Measurements from ENCODE around the gene LENEP. TPM values are rescaled to one million over a fixed set of nuclear protein-coding genes. Genes with fewer than 3 reads are reported as not detected.

Gene LENEP
- total and polyA plus RNA-seq, 12 donors, result 0.44 TPM; not detected in 11

DNA sequence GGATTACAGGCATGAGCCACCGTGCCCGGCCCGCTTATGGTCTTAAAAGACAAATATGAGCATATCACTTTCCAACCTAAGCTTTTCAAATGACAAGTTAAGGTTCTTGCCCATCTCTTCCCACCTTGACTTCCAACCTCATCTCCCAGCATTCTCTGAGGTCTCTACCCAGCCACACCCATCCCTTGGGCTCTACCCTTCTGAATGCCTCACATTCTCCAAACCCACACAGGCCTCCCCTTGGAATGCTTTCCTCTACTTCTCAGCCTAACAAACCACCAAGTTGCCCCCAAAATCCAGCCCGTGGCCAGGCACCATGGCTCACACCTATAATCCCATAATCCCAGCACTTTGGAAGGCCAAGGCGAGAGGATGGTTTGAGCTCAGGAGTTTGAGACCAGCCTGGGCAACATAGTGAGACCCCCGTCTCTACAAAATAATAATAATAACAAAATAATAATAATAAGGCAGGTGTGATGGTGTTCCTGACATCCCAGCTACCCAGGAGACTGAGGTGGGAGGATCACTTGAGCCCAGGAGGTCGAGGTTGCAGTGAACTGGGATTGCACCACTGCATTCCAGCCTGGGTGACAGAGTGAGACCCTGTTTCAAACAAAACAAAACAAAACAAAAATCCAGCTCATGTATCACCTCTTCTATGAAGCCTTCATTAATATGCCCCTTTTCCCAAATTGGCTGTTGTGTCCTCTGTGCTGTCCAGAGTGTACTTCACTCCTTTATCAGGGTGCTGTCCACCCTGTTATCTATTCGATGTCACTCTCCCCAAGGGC, 28.9 kb downstream of the LENEP start:
- Histone ChIP-seq H3K4me3 (no peak overlapping the region), H3K4me1 (replicated peaks in 1 of 2) (peaks cover 8 to 14% of the 10 kb centered on the region in 2 donors), H3K27me3 (no peaks in the 10 kb centered on the region), H3K27ac (no peak overlapping the region), H3K36me3 (replicated peaks in 1 of 2) (no peaks in the 10 kb centered on the region), H3K9me3 (replicated peaks in 1 of 3) (no peaks in the 10 kb centered on the region)
- 77 to 79% (median 78%) methylated on average over 8 of the region's 8 CpGs for WGBS, 4 donors
- intact Hi-C loops (cut with DNase I), result no loop called here
- TF ChIP-seq POLR2A (IDR thresholded peaks at IDR 0.05), result no peak
- TF ChIP-seq, protein P1, sequence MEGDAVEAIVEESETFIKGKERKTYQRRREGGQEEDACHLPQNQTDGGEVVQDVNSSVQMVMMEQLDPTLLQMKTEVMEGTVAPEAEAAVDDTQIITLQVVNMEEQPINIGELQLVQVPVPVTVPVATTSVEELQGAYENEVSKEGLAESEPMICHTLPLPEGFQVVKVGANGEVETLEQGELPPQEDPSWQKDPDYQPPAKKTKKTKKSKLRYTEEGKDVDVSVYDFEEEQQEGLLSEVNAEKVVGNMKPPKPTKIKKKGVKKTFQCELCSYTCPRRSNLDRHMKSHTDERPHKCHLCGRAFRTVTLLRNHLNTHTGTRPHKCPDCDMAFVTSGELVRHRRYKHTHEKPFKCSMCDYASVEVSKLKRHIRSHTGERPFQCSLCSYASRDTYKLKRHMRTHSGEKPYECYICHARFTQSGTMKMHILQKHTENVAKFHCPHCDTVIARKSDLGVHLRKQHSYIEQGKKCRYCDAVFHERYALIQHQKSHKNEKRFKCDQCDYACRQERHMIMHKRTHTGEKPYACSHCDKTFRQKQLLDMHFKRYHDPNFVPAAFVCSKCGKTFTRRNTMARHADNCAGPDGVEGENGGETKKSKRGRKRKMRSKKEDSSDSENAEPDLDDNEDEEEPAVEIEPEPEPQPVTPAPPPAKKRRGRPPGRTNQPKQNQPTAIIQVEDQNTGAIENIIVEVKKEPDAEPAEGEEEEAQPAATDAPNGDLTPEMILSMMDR (IDR thresholded peaks at IDR 0.05), result no peak
- DNase-seq, result no peak

DNA sequence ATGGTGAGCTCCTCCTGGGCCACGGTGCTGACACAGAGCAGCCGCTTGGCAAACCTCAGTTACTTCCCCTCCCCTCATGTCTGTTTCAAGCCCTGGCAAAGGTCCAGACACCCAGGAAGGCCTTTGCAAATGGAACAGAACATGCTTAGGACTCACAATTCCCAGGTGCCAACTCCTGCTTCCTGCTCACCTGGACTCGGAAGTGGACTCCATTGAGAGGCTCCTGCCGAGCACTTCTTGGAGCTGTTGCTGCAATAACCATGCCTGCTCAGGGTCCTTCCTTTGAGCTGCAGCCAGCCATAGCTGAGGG, 29.5 kb downstream of the LENEP start:
- no peaks in the 10 kb centered on the region for H3K36me3 ChIP-seq (replicated peaks in 1 of 2)
- intact Hi-C loops (cut with DNase I), result no loop called here
- no peak overlapping the region for H3K4me3 ChIP-seq
- no peak for TF ChIP-seq POLR2A (IDR thresholded peaks at IDR 0.05)
- TF ChIP-seq, protein P1 (IDR thresholded peaks at IDR 0.05), result no peak
- WGBS, 4 donors, result 29 to 41% (median 33%) methylated on average over 3 to 4 of the region's 4 CpGs
- peaks cover 5 to 9% of the 10 kb centered on the region in 2 donors for H3K4me1 ChIP-seq (replicated peaks in 1 of 2)
- DNase-seq, result peak; percentile 60 to 88 (median 85)
- H3K27me3 ChIP-seq, result no peaks in the 10 kb centered on the region
- H3K27ac ChIP-seq, result no peak overlapping the region
- H3K9me3 ChIP-seq (replicated peaks in 1 of 3), result no peaks in the 10 kb centered on the region

DNA sequence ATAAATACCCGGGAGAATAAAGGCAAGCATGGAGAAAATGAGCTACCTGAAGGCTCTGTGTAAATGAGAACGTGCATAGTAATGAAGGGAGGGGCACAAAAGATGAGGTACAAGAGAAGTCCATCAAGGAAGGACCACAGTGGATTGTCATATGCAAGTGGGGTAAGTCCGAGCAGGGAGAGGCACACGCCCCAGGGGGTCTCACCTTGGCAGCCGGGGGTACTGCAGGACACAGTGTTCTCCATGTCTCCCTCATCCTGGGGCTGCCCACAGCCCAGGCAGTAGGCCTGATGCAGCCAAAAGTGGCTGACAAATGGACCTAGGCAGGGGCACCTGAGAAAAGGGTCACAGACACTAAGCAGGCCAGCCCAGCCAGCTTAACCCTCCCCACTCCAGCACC, 30.2 kb downstream of the LENEP start:
- TF ChIP-seq, protein P1 (IDR thresholded peaks at IDR 0.05), result no peak
- TF ChIP-seq POLR2A (IDR thresholded peaks at IDR 0.05), result no peak
- Histone ChIP-seq H3K4me3 (no peak overlapping the region), H3K27ac (no peak overlapping the region), H3K4me1 (replicated peaks in 1 of 2) (peaks cover 0 to 5% of the 10 kb centered on the region in 2 donors), H3K36me3 (replicated peaks in 1 of 2) (no peaks in the 10 kb centered on the region), H3K27me3 (no peaks in the 10 kb centered on the region), H3K9me3 (replicated peaks in 1 of 3) (no peaks in the 10 kb centered on the region)
- 80 to 92% (median 81%) methylated on average over 4 to 5 of the region's 5 CpGs for WGBS, 4 donors
- intact Hi-C loops (cut with DNase I), result no loop called here
- no peak for DNase-seq

DNA sequence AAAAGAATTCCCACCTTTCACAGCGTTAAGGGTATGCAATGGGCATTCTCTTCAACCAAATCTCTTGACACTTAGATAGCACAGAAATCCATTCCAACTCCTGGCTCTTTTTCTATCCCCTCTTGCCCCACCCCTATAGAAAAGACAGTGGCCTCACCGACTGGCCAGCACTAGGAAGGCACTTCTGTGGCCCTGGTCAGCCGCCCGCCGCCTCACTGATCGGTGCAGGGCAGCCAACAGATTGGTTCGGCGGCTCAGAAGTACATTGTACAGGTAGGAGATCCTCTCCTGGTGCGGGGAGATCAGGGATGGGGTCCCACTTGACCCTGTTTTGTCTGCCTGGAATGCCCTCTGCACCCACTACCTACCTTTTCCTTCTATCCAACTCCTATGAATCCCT, 30.9 kb downstream of the LENEP start:
- Histone ChIP-seq H3K9me3 (replicated peaks in 1 of 3) (no peaks in the 10 kb centered on the region), H3K27me3 (no peaks in the 10 kb centered on the region), H3K27ac (no peak overlapping the region), H3K4me1 (replicated peaks in 1 of 2) (no peaks in the 10 kb centered on the region), H3K36me3 (replicated peaks in 1 of 2) (no peaks in the 10 kb centered on the region), H3K4me3 (no peak overlapping the region)
- intact Hi-C loops (cut with DNase I), result no loop called here
- DNase-seq, result no peak
- TF ChIP-seq, protein P1 (IDR thresholded peaks at IDR 0.05), result no peak
- TF ChIP-seq POLR2A (IDR thresholded peaks at IDR 0.05), result no peak
- 82 to 94% (median 91%) methylated on average over 5 to 9 of the region's 9 CpGs for WGBS, 4 donors
